LNCAP (cell line): ENCODE data around the gene KLHDC1.

ENCODE experiments used
- CTCF ChIP-seq: fragments of 450-650 bp; IDR thresholded peaks from 2 replicates; pipeline ENCODE4 v1.5.1; 2017; ENCODE audit warnings: mild to moderate bottlenecking

The KLHDC1 gene

GRCh38 chr14:49679271-49679670 is 13.6 kb upstream of the KLHDC1 start:
- no peak for TF ChIP-seq CTCF

DNA sequence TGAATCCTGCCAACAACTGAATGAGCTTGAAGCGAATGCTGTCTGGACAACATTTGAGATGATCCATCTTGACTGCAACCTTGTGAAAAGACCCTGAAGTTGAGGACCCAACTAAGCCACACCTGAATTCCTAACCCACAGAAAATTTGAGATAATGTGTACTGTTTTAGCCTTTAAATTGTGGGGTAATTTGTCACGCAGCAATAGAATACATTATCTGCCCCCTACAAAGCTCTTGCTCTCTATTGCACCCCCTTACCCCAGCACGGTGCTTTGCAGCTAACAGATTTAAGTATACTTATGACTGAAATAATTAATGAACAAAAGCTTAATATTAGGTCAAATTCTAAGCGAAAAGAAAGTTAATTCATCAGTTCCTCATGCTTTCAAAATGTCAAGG is 6.5 kb upstream of the KLHDC1 start:
- TF ChIP-seq CTCF, result no peak

- TF ChIP-seq CTCF, result no peak
These were observed 4.8 kb upstream of the KLHDC1 start, which contains the start of gene POLE2 for GRCh38 chr14:49687942-49688700. Gene POLE2, minus strand, starts transcription at chr14:49688214. Its CDS starts 11 bp downstream, at chr14:49688203.

GRCh38 chr14:49688701-49689030 is 4.3 kb upstream of the KLHDC1 start:
- TF ChIP-seq CTCF, result no peak

- TF ChIP-seq CTCF, result no peak
These were observed 1.9 kb upstream of the KLHDC1 start for GRCh38 chr14:49691031-49691430.

DNA sequence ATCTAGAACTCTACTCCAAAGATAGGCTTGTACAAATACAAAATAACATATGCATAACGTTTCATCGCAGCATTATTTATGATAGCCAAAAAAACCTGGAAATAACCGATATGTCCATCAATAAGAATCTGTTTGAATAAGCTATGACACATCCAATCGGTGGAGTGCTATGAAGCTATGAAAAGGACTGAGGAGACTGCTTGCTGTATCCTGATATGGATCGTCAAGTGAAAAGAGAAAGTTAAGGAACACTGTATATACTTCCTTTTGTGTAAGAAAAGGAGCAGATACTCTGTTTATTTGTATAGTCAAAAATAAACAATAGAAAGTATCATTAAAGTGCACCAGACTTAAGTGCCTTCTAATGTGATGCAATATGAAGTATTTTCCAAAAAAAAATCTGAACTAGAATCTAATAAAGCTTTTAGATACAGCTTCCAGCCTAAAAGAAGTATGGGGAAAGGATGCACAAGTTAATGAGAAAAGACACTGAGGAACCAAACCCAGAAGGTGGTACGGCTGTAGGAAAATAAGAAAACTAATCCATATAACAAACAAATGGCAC is 645 bp upstream of the KLHDC1 start:
- no peak for TF ChIP-seq CTCF

GRCh38 chr14:49702725-49703124 is 9.8 kb downstream of the KLHDC1 start:
- TF ChIP-seq CTCF, result no peak

- TF ChIP-seq CTCF, result no peak
These were observed 11.0 kb downstream of the KLHDC1 start for GRCh38 chr14:49703965-49704364.
